ENCODE measurements around the gene CRTAP. TPM values are rescaled to one million over a fixed set of nuclear protein-coding genes. Genes with fewer than 3 reads are reported as not detected.
"Not testable (repeated sequence)": the region's sequence is repeated elsewhere in the genome, so short reads cannot be mapped to it uniquely, and the experiment has no call there.

The CRTAP gene
- total RNA-seq, 2 experiments from 2014 or later = 39.2 to 43.4 TPM

GRCh38 chr3:33152363-33153360, 38.8 kb downstream of the CRTAP start:
- H3K9me3 Mint-ChIP-seq (ENCODE audit: low read depth) = no peaks in the 10 kb centered on the region
- ChIA-PET POLR2A (interaction anchor here (0.5 kb wide), 1 partner anchor 1248 kb away, joined by 3 read pairs; no protein-coding TSS in a partner anchor), CTCF (interaction anchor here (0.6 to 1.4 kb wide), 4 partner anchors 13 to 595 kb away, joined by 3 to 5 read pairs (median 4); no protein-coding TSS in a partner anchor)
- ATAC-seq = no peak
- H3K4me3 Mint-ChIP-seq = no peak overlapping the region
- H3K4me1 Mint-ChIP-seq = no peaks in the 10 kb centered on the region
- intact Hi-C loops (cut with DNase I, micrococcal nuclease) = no loop called here
- H3K36me3 Mint-ChIP-seq (ENCODE audit: low read depth) = no peaks in the 10 kb centered on the region
- no peak overlapping the region for H3K27ac Mint-ChIP-seq
- DNase-seq = no peak
- peaks cover 15% of the 10 kb centered on the region for H3K27me3 Mint-ChIP-seq

GRCh38 chr3:33153782-33154181, 40.0 kb downstream of the CRTAP start:
- Mint-ChIP-seq H3K27me3 (peaks cover 16% of the 10 kb centered on the region), H3K9me3 (ENCODE audit: low read depth) (no peaks in the 10 kb centered on the region), H3K36me3 (ENCODE audit: low read depth) (no peaks in the 10 kb centered on the region), H3K4me3 (no peak overlapping the region), H3K4me1 (no peaks in the 10 kb centered on the region), H3K27ac (no peak overlapping the region)
- DNase-seq (no peak), ATAC-seq (no peak)
- ChIA-PET CTCF (interaction anchor here (0.7 to 1.1 kb wide), 2 partner anchors 17 to 23 kb away, joined by 3 read pairs; no protein-coding TSS in a partner anchor), POLR2A (no interaction called here)
- intact Hi-C loops (cut with DNase I, micrococcal nuclease) = no loop called here

DNA sequence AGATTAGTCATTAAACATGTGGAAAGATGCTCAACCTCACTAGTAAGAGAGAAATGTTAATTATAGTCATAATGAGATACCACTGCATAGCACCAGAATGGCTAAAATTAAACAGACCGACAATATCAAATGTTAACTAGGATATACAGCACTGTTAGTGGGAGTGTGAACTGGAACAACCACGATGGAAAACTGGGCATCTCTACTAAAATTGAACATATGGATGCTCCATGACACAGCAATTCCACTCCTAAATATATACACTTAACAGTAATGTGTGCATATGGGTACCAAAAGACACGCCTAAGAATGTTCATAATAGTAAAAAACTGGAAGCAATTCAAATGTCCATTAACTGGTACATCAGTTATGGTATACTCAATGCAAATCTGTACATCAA, 41.5 kb downstream of the CRTAP start:
- POLR2A ChIA-PET = no interaction called here
- intact Hi-C loops (cut with DNase I, micrococcal nuclease) = no loop called here
- H3K27me3 Mint-ChIP-seq = peaks cover 23% of the 10 kb centered on the region
- CTCF ChIA-PET = no interaction called here
- no peaks in the 10 kb centered on the region for H3K9me3 Mint-ChIP-seq (ENCODE audit: low read depth)
- ATAC-seq (no peak), DNase-seq (no peak)
- no peaks in the 10 kb centered on the region for H3K4me1 Mint-ChIP-seq
- H3K4me3 Mint-ChIP-seq = no peak overlapping the region
- H3K27ac Mint-ChIP-seq = no peak overlapping the region
- no peaks in the 10 kb centered on the region for H3K36me3 Mint-ChIP-seq (ENCODE audit: low read depth)

GRCh38 chr3:33159234-33159633, 45.4 kb downstream of the CRTAP start:
- Mint-ChIP-seq H3K9me3 (ENCODE audit: low read depth) (no peaks in the 10 kb centered on the region), H3K4me3 (no peak overlapping the region), H3K27me3 (peaks cover 25% of the 10 kb centered on the region), H3K27ac (no peak overlapping the region), H3K36me3 (ENCODE audit: low read depth) (no peaks in the 10 kb centered on the region), H3K4me1 (no peaks in the 10 kb centered on the region)
- ATAC-seq (no peak), DNase-seq (no peak)
- intact Hi-C loops (cut with DNase I, micrococcal nuclease) = no loop called here
- POLR2A ChIA-PET = no interaction called here
- CTCF ChIA-PET = interaction anchor here (0.6 to 0.7 kb wide), 2 partner anchors 28 to 100 kb away, joined by 3 read pairs; no protein-coding TSS in a partner anchor

DNA sequence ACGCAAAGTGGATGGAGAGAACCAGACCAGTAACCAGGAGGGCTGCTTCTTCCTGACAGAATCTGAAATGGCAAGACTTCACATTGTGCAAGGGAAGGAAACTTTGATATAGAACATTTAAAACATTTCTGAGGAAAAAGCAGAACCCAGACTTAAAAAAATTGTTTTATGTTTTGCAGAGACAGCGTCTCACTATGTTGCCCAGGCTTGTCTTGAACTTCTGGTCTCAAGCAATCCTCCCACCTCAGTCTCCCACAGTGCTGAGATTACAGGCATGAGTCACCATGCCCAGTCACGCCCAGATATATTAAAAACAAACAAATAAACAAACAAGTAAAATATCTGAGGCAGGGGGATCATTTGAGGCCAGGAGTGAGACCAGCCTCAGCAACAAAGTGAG, 46.2 kb downstream of the CRTAP start:
- POLR2A ChIA-PET = no interaction called here
- Mint-ChIP-seq H3K9me3 (ENCODE audit: low read depth) (no peaks in the 10 kb centered on the region), H3K27me3 (peaks cover 25% of the 10 kb centered on the region), H3K36me3 (ENCODE audit: low read depth) (no peaks in the 10 kb centered on the region), H3K27ac (no peak overlapping the region), H3K4me3 (no peak overlapping the region), H3K4me1 (no peaks in the 10 kb centered on the region)
- intact Hi-C loops (cut with DNase I, micrococcal nuclease) = no loop called here
- CTCF ChIA-PET = no interaction called here
- no peak for ATAC-seq
- DNase-seq = no peak

DNA sequence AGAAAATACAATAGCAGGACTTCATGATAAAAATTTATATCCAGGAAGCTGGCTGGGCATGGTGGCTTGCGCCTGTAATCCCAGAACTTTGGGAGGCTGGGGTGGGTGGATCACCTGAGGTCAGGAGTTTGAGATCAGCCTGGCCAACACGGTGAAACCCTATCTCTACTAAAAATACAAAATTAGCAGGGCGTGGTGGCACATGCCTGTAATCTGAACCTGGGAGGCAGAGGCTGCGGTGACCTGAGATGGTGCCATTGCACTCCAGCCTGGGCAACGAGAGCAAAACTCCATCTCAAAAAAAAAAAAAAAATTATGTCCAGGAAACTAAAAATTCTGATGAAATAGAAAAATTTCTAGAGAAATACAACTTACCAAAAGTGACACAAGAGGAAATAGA, 48.8 kb downstream of the CRTAP start:
- not testable (repeated sequence) for H3K4me1 Mint-ChIP-seq; H3K36me3 Mint-ChIP-seq (ENCODE audit: low read depth); ATAC-seq

GRCh38 chr3:33165372-33165771, 51.6 kb downstream of the CRTAP start:
- Mint-ChIP-seq H3K27me3 (peaks cover 11% of the 10 kb centered on the region), H3K9me3 (ENCODE audit: low read depth) (no peaks in the 10 kb centered on the region), H3K4me3 (no peak overlapping the region), H3K27ac (no peak overlapping the region), H3K4me1 (no peaks in the 10 kb centered on the region), H3K36me3 (ENCODE audit: low read depth) (no peaks in the 10 kb centered on the region)
- DNase-seq = no peak
- POLR2A ChIA-PET = no interaction called here
- intact Hi-C loops (cut with DNase I, micrococcal nuclease) = no loop called here
- CTCF ChIA-PET = interaction anchor here (0.6 kb wide), 1 partner anchor 91 kb away, joined by 3 read pairs; no protein-coding TSS in a partner anchor
- no peak for ATAC-seq

More for the DNA sequence above, 48.8 kb downstream of the CRTAP start:
- POLR2A ChIA-PET = interaction anchor here (0.6 kb wide), 1 partner anchor 271 kb away, joined by 7 read pairs; no protein-coding TSS in a partner anchor
- H3K27ac Mint-ChIP-seq; H3K9me3 Mint-ChIP-seq (ENCODE audit: low read depth); intact Hi-C loops (cut with DNase I, micrococcal nuclease); H3K4me3 Mint-ChIP-seq; CTCF ChIA-PET; DNase-seq: not testable (repeated sequence)
- H3K27me3 Mint-ChIP-seq = peaks cover 19% of the 10 kb centered on the region

- Mint-ChIP-seq H3K36me3 (ENCODE audit: low read depth) (no peaks in the 10 kb centered on the region), H3K9me3 (ENCODE audit: low read depth) (no peaks in the 10 kb centered on the region), H3K4me3 (no peak overlapping the region), H3K4me1 (no peaks in the 10 kb centered on the region), H3K27ac (no peak overlapping the region), H3K27me3 (peaks cover 4% of the 10 kb centered on the region)
- no peak for ATAC-seq
- ChIA-PET CTCF (interaction anchor here (0.6 kb wide), 1 partner anchor 92 kb away, joined by 3 read pairs; no protein-coding TSS in a partner anchor), POLR2A (interaction anchor here (0.7 kb wide), 2 partner anchors 13 to 294 kb away, joined by 4 to 5 read pairs; no protein-coding TSS in a partner anchor)
- intact Hi-C loops (cut with DNase I, micrococcal nuclease) = no loop called here
- no peak for DNase-seq
Observed at GRCh38 chr3:33166095-33166494, 52.3 kb downstream of the CRTAP start.

GRCh38 chr3:33167284-33167683, 53.5 kb downstream of the CRTAP start:
- DNase-seq (no peak), ATAC-seq (no peak)
- ChIA-PET POLR2A (no interaction called here), CTCF (interaction anchor here (1.1 kb wide), 1 partner anchor 205 kb away, joined by 3 read pairs; no protein-coding TSS in a partner anchor)
- peaks cover 1% of the 10 kb centered on the region for H3K27me3 Mint-ChIP-seq
- no peaks in the 10 kb centered on the region for H3K36me3 Mint-ChIP-seq (ENCODE audit: low read depth)
- H3K27ac Mint-ChIP-seq = no peak overlapping the region
- H3K4me1 Mint-ChIP-seq = peaks cover 9% of the 10 kb centered on the region
- intact Hi-C loops (cut with DNase I, micrococcal nuclease) = no loop called here
- H3K9me3 Mint-ChIP-seq (ENCODE audit: low read depth) = no peaks in the 10 kb centered on the region
- no peak overlapping the region for H3K4me3 Mint-ChIP-seq

DNA sequence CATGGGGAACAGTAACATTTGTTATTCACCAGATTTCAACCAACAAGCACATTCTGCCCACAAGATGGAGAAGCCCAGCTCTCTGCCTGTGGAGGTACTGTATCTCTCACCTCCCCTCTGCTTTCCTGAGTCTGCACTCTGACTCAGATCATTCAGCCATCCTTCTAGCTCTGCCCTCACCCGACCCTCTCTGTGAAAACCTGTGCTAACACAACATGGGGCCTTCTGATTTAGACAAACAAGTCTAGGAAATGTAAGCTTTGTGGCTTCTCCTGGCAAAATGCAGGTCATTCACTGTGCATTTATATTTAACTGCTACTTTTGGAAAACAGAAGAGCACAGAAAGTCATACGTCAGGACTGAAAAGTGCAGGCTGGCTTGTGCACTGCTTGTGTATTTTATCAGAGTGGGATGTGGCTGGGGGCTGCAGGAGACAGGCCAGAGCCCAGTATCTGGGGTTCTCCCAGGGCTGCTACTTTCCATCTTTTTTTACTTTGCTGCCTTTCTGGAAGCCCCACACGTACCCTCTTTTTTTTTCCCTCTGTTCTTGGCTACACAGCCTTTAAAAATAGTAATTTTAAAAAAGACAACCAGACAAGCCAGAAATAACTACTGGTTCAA, 54.0 kb downstream of the CRTAP start:
- POLR2A ChIA-PET = no interaction called here
- H3K4me3 Mint-ChIP-seq = no peak overlapping the region
- H3K27me3 Mint-ChIP-seq = peaks cover 1% of the 10 kb centered on the region
- ATAC-seq (no peak), DNase-seq (no peak)
- CTCF ChIA-PET = interaction anchor here (1.1 kb wide), 1 partner anchor 205 kb away, joined by 3 read pairs; no protein-coding TSS in a partner anchor
- peaks cover 9% of the 10 kb centered on the region for H3K4me1 Mint-ChIP-seq
- intact Hi-C loops (cut with DNase I, micrococcal nuclease) = no loop called here
- H3K27ac Mint-ChIP-seq = no peak overlapping the region
- no peaks in the 10 kb centered on the region for H3K9me3 Mint-ChIP-seq (ENCODE audit: low read depth)
- H3K36me3 Mint-ChIP-seq (ENCODE audit: low read depth) = no peaks in the 10 kb centered on the region

DNA sequence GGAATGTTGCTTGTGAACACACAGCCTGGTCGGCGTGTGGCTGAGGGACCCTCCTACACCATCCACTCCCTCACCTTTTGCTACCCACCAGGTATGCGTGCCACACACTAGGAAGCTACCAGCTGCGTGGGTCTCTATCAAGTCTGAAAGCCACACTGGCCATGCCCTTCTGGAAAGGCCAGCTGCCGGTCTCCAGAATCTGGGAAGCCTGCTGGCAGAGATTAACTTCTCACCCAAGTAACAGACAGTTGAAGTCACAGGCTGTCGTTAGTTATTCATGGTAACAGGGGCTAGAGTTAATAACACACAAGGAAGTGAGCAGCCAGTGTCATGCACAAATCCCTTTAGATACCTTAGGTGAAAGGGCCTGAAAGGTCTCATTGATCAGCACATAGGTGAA, 56.7 kb downstream of the CRTAP start:
- CTCF ChIA-PET = no interaction called here

More for the DNA sequence above, 56.7 kb downstream of the CRTAP start:
- Mint-ChIP-seq H3K4me1 (peaks cover 9% of the 10 kb centered on the region), H3K27ac (no peak overlapping the region), H3K9me3 (ENCODE audit: low read depth) (no peaks in the 10 kb centered on the region), H3K27me3 (no peaks in the 10 kb centered on the region), H3K36me3 (ENCODE audit: low read depth) (no peaks in the 10 kb centered on the region), H3K4me3 (no peak overlapping the region)
- POLR2A ChIA-PET = interaction anchor here (0.6 kb wide), 1 partner anchor 34 kb away, joined by 3 read pairs; no protein-coding TSS in a partner anchor
- DNase-seq = no peak
- intact Hi-C loops (cut with DNase I, micrococcal nuclease) = no loop called here
- ATAC-seq = no peak
